Endothelial cell of umbilical vein (primary cell): Measurements from ENCODE around the gene AFTPH. TPM values are rescaled to one million over a fixed set of nuclear protein-coding genes. Genes with fewer than 3 reads are reported as not detected.

Source experiments
- BruUV-seq: library from RNA; stranded (reverse); fragments of 400-500 nt; replicated peaks from 2 replicates; lab custom pipeline; 2021; lab: Mats Ljungman, UMichigan
- CTCF ChIA-PET: fragments of 300-600, 350-600 bp; sonication (Branson Sonifier 250); formaldehyde crosslinking; loops from one replicate; lab custom pipeline; 2021; ENCODE audit warnings: antibody characterized with exemption, inconsistent platforms; lab: Charles Lee
- POLR2A ChIA-PET: fragments of 300-600, 350-600 bp; sonication (Branson Sonifier 250); formaldehyde crosslinking; loops from one replicate; lab custom pipeline; 2021; ENCODE audit warnings: antibody characterized with exemption, inconsistent platforms; lab: Charles Lee
- DNase-seq: peaks from one replicate; pipeline ENCODE4 v3.0.0-alpha.2; 2011; ENCODE audit warnings: low read depth, low spot score
- FAIRE-seq: peaks from 2 replicates; lab custom pipeline; 2011; peaks lifted over from hg19 to GRCh38; lab: Jason Lieb, UNC
- H2AFZ ChIP-seq: 2 replicates; pipeline ENCODE4 v1.6.0; 2012; ENCODE audit warnings: low read depth, low read length, control low read depth, inconsistent platforms
- H3K27ac ChIP-seq: 2 replicates; pipeline ENCODE4 v1.5.1; 2011; ENCODE audit warnings: low read depth, mild to moderate bottlenecking, control low read depth, low read length, moderate library complexity; ENCODE audit not compliant: insufficient read depth
- H3K27me3 ChIP-seq, 2 experiments: 2 replicates each; pipeline versions ENCODE4 v1.6.0 to v1.6.1; 2011; ENCODE audit warnings: low read length in 2 of 2, mixed read lengths in 1 of 2; ENCODE audit not compliant: control insufficient read depth in 2 of 2, insufficient read depth in 2 of 2
- H3K36me3 ChIP-seq, 2 experiments: 2 replicates in 1 of 2; 3 replicates in 1 of 2; pipeline ENCODE4 v1.5.1; 2011; ENCODE audit warnings: low read length in 2 of 2, mild to moderate bottlenecking in 1 of 2, moderate library complexity in 1 of 2; ENCODE audit not compliant: control insufficient read depth in 2 of 2, insufficient read depth in 2 of 2; ENCODE audit errors: extremely low read depth in 1 of 2
- H3K4me1 ChIP-seq: 3 replicates; pipeline ENCODE4 v1.5.1; 2011; ENCODE audit warnings: mild to moderate bottlenecking, low read length; ENCODE audit not compliant: control insufficient read depth, insufficient read depth; ENCODE audit errors: extremely low read depth
- H3K4me2 ChIP-seq: 2 replicates; pipeline ENCODE4 v1.6.1; 2011; ENCODE audit warnings: low read length, control low read depth, mixed read lengths; ENCODE audit not compliant: insufficient read depth
- H3K4me3 ChIP-seq, 3 experiments: fragments of 200-600 bp in 1 of 3; sonication (generic), shearing (Covaris generic) in 1 of 3; replicated peaks in 1 of 3; 2 replicates each; pipeline ENCODE4 v1.5.1; 2011 to 2016; ENCODE audit warnings: control low read depth in 3 of 3, low read length in 3 of 3, mild to moderate bottlenecking in 2 of 3, inconsistent platforms in 1 of 3, low read depth in 1 of 3, moderate library complexity in 1 of 3; ENCODE audit not compliant: insufficient read depth in 1 of 3
- H3K79me2 ChIP-seq: 2 replicates; pipeline ENCODE4 v1.6.0; 2012; ENCODE audit warnings: low read length, inconsistent platforms; ENCODE audit not compliant: control insufficient read depth, insufficient read depth
- H3K9ac ChIP-seq: replicated peaks from 2 replicates; pipeline ENCODE3; 2011; ENCODE audit warnings: low read length, control low read depth; ENCODE audit not compliant: insufficient read depth; ENCODE audit errors: extremely low read depth
- H3K9me1 ChIP-seq: replicated peaks from 3 replicates; pipeline ENCODE4 v1.6.0; 2011; ENCODE audit warnings: mild to moderate bottlenecking, low read length; ENCODE audit not compliant: control insufficient read depth, insufficient read depth; ENCODE audit errors: extremely low read depth
- H3K9me3 ChIP-seq: replicated peaks from 2 replicates; pipeline ENCODE4 v1.5.1; 2012; ENCODE audit warnings: low read length, inconsistent platforms; ENCODE audit not compliant: control insufficient read depth, insufficient read depth
- H4K20me1 ChIP-seq: replicated peaks from 2 replicates; pipeline ENCODE3; 2011; ENCODE audit warnings: mild to moderate bottlenecking, low read length; ENCODE audit not compliant: control insufficient read depth, insufficient read depth; ENCODE audit errors: extremely low read depth
- CTCF ChIP-seq, 2 donors: IDR thresholded peaks; 1 replicate in 1 of 2; 2 replicates in 1 of 2; pipeline ENCODE4 v1.5.1; 2011; ENCODE audit warnings: low read length in 2 of 2, mild to moderate bottlenecking in 2 of 2, moderate library complexity in 2 of 2, control low read depth in 1 of 2, inconsistent platforms in 1 of 2, low read depth in 1 of 2; ENCODE audit not compliant: insufficient read depth in 1 of 2; ENCODE audit errors: extremely low read depth in 1 of 2
- POLR2AphosphoS5 ChIP-seq: IDR thresholded peaks from 2 replicates; pipeline ENCODE4 v1.6.1; 2012; ENCODE audit warnings: low read depth, mild to moderate bottlenecking, control low read depth, low read length, moderate library complexity; ENCODE audit not compliant: insufficient read depth
- dilution Hi-C: fragments of 300-500 bp; cut with MboI; formaldehyde crosslinking; loops from one replicate; pipeline ENCODE4 v1.15.0; 2019; ENCODE audit warnings: low sequenced_read_pairs; ENCODE audit not compliant: extremely low pct_ligation_motif_present
- intact Hi-C: fragments of 100-400 bp; cut with micrococcal nuclease; formaldehyde crosslinking; loops from one replicate; pipeline ENCODE4 v1.10.0; 2022
- polyA plus RNA-seq, 4 experiments: library from polyadenylated mRNA; depleted of rRNA in 3 of 4; stranded (reverse) in 3 of 4; unstranded in 1 of 4; fragments of >200 nt; gene quantifications; 2 replicates each; pipeline versions ENCODE4 v1.2.1 to v1.2.3, GENCODE V29; 2011 to 2012; ENCODE audit warnings: missing spikeins in 1 of 4
- total RNA-seq: library from RNA; stranded (reverse); gene quantifications from 2 replicates; pipeline ENCODE4 v1.2.3, GENCODE V29; 2021

Gene AFTPH
- total and polyA plus RNA-seq, 2 donors (not counting 3 experiments of a cell fraction or from before 2014, with no cell fraction given) = 6.9 to 15.3 TPM

- H3K36me3 ChIP-seq = peaks cover 5 to 6% of the 10 kb centered on the region in 2 experiments
Measured at GRCh38 chr2:64586883-64587481, 62.9 kb downstream of the AFTPH start.

More at GRCh38 chr2:64586883-64587481, 62.9 kb downstream of the AFTPH start:
- FAIRE-seq = peak; percentile 70
- Histone ChIP-seq H2AFZ (no peak overlapping the region), H3K79me2 (no peaks in the 10 kb centered on the region), H3K9me3 (no peaks in the 10 kb centered on the region), H4K20me1 (no peaks in the 10 kb centered on the region), H3K27me3 (no peaks in the 10 kb centered on the region), H3K9ac (no peak overlapping the region), H3K4me1 (peaks cover 8% of the 10 kb centered on the region), H3K4me3 (no peak overlapping the region), H3K9me1 (no peaks in the 10 kb centered on the region), H3K27ac (no peak overlapping the region), H3K4me2 (no peak overlapping the region)
- peak; percentile 69 for DNase-seq
- no TSS peak for BruUV-seq
- no peak for TF ChIP-seq POLR2AphosphoS5
- TF ChIP-seq CTCF (IDR thresholded peaks at IDR 0.05; ENCODE audit: extremely low read depth in 1 of 2, insufficient read depth in 1 of 2, low read depth in 1 of 2, low read length in 2 of 2) = peak; percentile 35 to 54
- intact Hi-C loops (loop anchor here (1.0 to 5.0 kb wide), 7 partner anchors 60 to 986 kb away; no protein-coding TSS in a partner anchor), dilution Hi-C loops (no loop called here)
- CTCF ChIA-PET = interaction anchor here (0.6 to 4.1 kb wide), 62 partner anchors 9 to 592 kb away, joined by 3 to 60 read pairs (median 4); partner anchors contain the start of genes AFTPH and SERTAD2
- POLR2A ChIA-PET = interaction anchor here (1.1 kb wide), 1 partner anchor 67 kb away, joined by 3 read pairs; the partner anchor contains the start of gene SERTAD2
